ENCODE results near the gene MIGA2.

The MIGA2 gene

GRCh38 chr9:129076640-129077037 lies 40.2 kb downstream of the MIGA2 start:
- H3K9ac ChIP-seq (ENCODE audit: low read length): no peak overlapping the region
- no peak overlapping the region for H3K27ac ChIP-seq (ENCODE audit: low read depth, low read length)
- no peaks in the 10 kb centered on the region for H3K36me3 ChIP-seq (ENCODE audit: control insufficient read depth, insufficient read depth, low read length)
- H3K27me3 ChIP-seq (ENCODE audit: control insufficient read depth, insufficient read depth, low read length): no peaks in the 10 kb centered on the region
- no peak overlapping the region for H3K4me3 ChIP-seq (ENCODE audit: low read depth, low read length)
- peaks cover 11% of the 10 kb centered on the region for H3K4me1 ChIP-seq (ENCODE audit: control insufficient read depth, insufficient read depth, low read length)
- H3K9me3 ChIP-seq (ENCODE audit: control insufficient read depth, insufficient read depth, low read depth, low read length): no peaks in the 10 kb centered on the region

GRCh38 chr9:129077236-129077635 lies 40.8 kb downstream of the MIGA2 start:
- Histone ChIP-seq H3K4me3 (ENCODE audit: low read depth, low read length) (no peak overlapping the region), H3K27me3 (ENCODE audit: control insufficient read depth, insufficient read depth, low read length) (no peaks in the 10 kb centered on the region), H3K27ac (ENCODE audit: low read depth, low read length) (no peak overlapping the region), H3K36me3 (ENCODE audit: control insufficient read depth, insufficient read depth, low read length) (no peaks in the 10 kb centered on the region), H3K4me1 (ENCODE audit: control insufficient read depth, insufficient read depth, low read length) (peaks cover 10% of the 10 kb centered on the region), H3K9me3 (ENCODE audit: control insufficient read depth, insufficient read depth, low read depth, low read length) (no peaks in the 10 kb centered on the region), H3K9ac (ENCODE audit: low read length) (no peak overlapping the region)

- no peak overlapping the region for H3K9ac ChIP-seq (ENCODE audit: low read length)
- no peak overlapping the region for H3K4me3 ChIP-seq (ENCODE audit: low read depth, low read length)
- no peaks in the 10 kb centered on the region for H3K27me3 ChIP-seq (ENCODE audit: control insufficient read depth, insufficient read depth, low read length)
- peaks cover 9% of the 10 kb centered on the region for H3K4me1 ChIP-seq (ENCODE audit: control insufficient read depth, insufficient read depth, low read length)
- no peaks in the 10 kb centered on the region for H3K9me3 ChIP-seq (ENCODE audit: control insufficient read depth, insufficient read depth, low read depth, low read length)
- H3K27ac ChIP-seq (ENCODE audit: low read depth, low read length): no peak overlapping the region
- peaks cover 7% of the 10 kb centered on the region for H3K36me3 ChIP-seq (ENCODE audit: control insufficient read depth, insufficient read depth, low read length)
Measured at GRCh38 chr9:129078691-129079503, 42.5 kb downstream of the MIGA2 start.

GRCh38 chr9:129079829-129080228 lies 43.4 kb downstream of the MIGA2 start:
- Histone ChIP-seq H3K27me3 (ENCODE audit: control insufficient read depth, insufficient read depth, low read length) (no peaks in the 10 kb centered on the region), H3K27ac (ENCODE audit: low read depth, low read length) (no peak overlapping the region), H3K4me3 (ENCODE audit: low read depth, low read length) (peak overlapping the region; percentile 82), H3K9me3 (ENCODE audit: control insufficient read depth, insufficient read depth, low read depth, low read length) (no peaks in the 10 kb centered on the region), H3K36me3 (ENCODE audit: control insufficient read depth, insufficient read depth, low read length) (peaks cover 15% of the 10 kb centered on the region), H3K9ac (ENCODE audit: low read length) (no peak overlapping the region), H3K4me1 (ENCODE audit: control insufficient read depth, insufficient read depth, low read length) (peaks cover 9% of the 10 kb centered on the region)

GRCh38 chr9:129080298-129080600 lies 43.8 kb downstream of the MIGA2 start:
- H3K4me3 ChIP-seq (ENCODE audit: low read depth, low read length): peak overlapping the region; percentile 82
- H3K4me1 ChIP-seq (ENCODE audit: control insufficient read depth, insufficient read depth, low read length): peaks cover 9% of the 10 kb centered on the region
- H3K36me3 ChIP-seq (ENCODE audit: control insufficient read depth, insufficient read depth, low read length): peaks cover 19% of the 10 kb centered on the region
- no peaks in the 10 kb centered on the region for H3K27me3 ChIP-seq (ENCODE audit: control insufficient read depth, insufficient read depth, low read length)
- no peak overlapping the region for H3K9ac ChIP-seq (ENCODE audit: low read length)
- H3K27ac ChIP-seq (ENCODE audit: low read depth, low read length): no peak overlapping the region
- no peaks in the 10 kb centered on the region for H3K9me3 ChIP-seq (ENCODE audit: control insufficient read depth, insufficient read depth, low read depth, low read length)

- Histone ChIP-seq H3K4me1 (ENCODE audit: control insufficient read depth, insufficient read depth, low read length) (peaks cover 9% of the 10 kb centered on the region), H3K4me3 (ENCODE audit: low read depth, low read length) (peak within 1 kb of the TSS; percentile 82), H3K27me3 (ENCODE audit: control insufficient read depth, insufficient read depth, low read length) (no peaks in the 10 kb centered on the region), H3K9me3 (ENCODE audit: control insufficient read depth, insufficient read depth, low read depth, low read length) (no peaks in the 10 kb centered on the region), H3K9ac (ENCODE audit: low read length) (peak within 1 kb of the TSS; percentile 80), H3K36me3 (ENCODE audit: control insufficient read depth, insufficient read depth, low read length) (peaks cover 24% of the 10 kb centered on the region), H3K27ac (ENCODE audit: low read depth, low read length) (peak within 1 kb of the TSS; percentile 81)
Measured at GRCh38 chr9:129080601-129081387, 44.4 kb downstream of the MIGA2 start, which contains the start of gene DOLPP1. DOLPP1 (plus strand) TSS chr9:129081111; CDS start chr9:129081132, 21 bp downstream.

- no peaks in the 10 kb centered on the region for H3K27me3 ChIP-seq (ENCODE audit: control insufficient read depth, insufficient read depth, low read length)
- peaks cover 9% of the 10 kb centered on the region for H3K4me1 ChIP-seq (ENCODE audit: control insufficient read depth, insufficient read depth, low read length)
- H3K9me3 ChIP-seq (ENCODE audit: control insufficient read depth, insufficient read depth, low read depth, low read length): no peaks in the 10 kb centered on the region
- peak overlapping the region; percentile 82 for H3K4me3 ChIP-seq (ENCODE audit: low read depth, low read length)
- peak overlapping the region; percentile 80 for H3K9ac ChIP-seq (ENCODE audit: low read length)
- H3K27ac ChIP-seq (ENCODE audit: low read depth, low read length): peak overlapping the region; percentile 81
- H3K36me3 ChIP-seq (ENCODE audit: control insufficient read depth, insufficient read depth, low read length): peaks cover 31% of the 10 kb centered on the region
Measured at GRCh38 chr9:129081388-129081904, 45.0 kb downstream of the MIGA2 start.

GRCh38 chr9:129084087-129084486 lies 47.7 kb downstream of the MIGA2 start:
- Histone ChIP-seq H3K9ac (ENCODE audit: low read length) (no peak overlapping the region), H3K27me3 (ENCODE audit: control insufficient read depth, insufficient read depth, low read length) (no peaks in the 10 kb centered on the region), H3K4me3 (ENCODE audit: low read depth, low read length) (no peak overlapping the region), H3K27ac (ENCODE audit: low read depth, low read length) (no peak overlapping the region), H3K4me1 (ENCODE audit: control insufficient read depth, insufficient read depth, low read length) (peaks cover 9% of the 10 kb centered on the region), H3K36me3 (ENCODE audit: control insufficient read depth, insufficient read depth, low read length) (peaks cover 52% of the 10 kb centered on the region), H3K9me3 (ENCODE audit: control insufficient read depth, insufficient read depth, low read depth, low read length) (no peaks in the 10 kb centered on the region)

- H3K4me3 ChIP-seq (ENCODE audit: low read depth, low read length): no peak overlapping the region
- H3K27ac ChIP-seq (ENCODE audit: low read depth, low read length): no peak overlapping the region
- H3K9me3 ChIP-seq (ENCODE audit: control insufficient read depth, insufficient read depth, low read depth, low read length): no peaks in the 10 kb centered on the region
- H3K27me3 ChIP-seq (ENCODE audit: control insufficient read depth, insufficient read depth, low read length): no peaks in the 10 kb centered on the region
- H3K9ac ChIP-seq (ENCODE audit: low read length): no peak overlapping the region
- H3K36me3 ChIP-seq (ENCODE audit: control insufficient read depth, insufficient read depth, low read length): peaks cover 57% of the 10 kb centered on the region
- H3K4me1 ChIP-seq (ENCODE audit: control insufficient read depth, insufficient read depth, low read length): no peaks in the 10 kb centered on the region
Measured at GRCh38 chr9:129089246-129089645, 52.8 kb downstream of the MIGA2 start.

GRCh38 chr9:129093602-129094386 lies 57.4 kb downstream of the MIGA2 start:
- Histone ChIP-seq H3K36me3 (ENCODE audit: control insufficient read depth, insufficient read depth, low read length) (peaks cover 21% of the 10 kb centered on the region), H3K9me3 (ENCODE audit: control insufficient read depth, insufficient read depth, low read depth, low read length) (no peaks in the 10 kb centered on the region), H3K27me3 (ENCODE audit: control insufficient read depth, insufficient read depth, low read length) (no peaks in the 10 kb centered on the region), H3K4me1 (ENCODE audit: control insufficient read depth, insufficient read depth, low read length) (no peaks in the 10 kb centered on the region), H3K9ac (ENCODE audit: low read length) (peak overlapping the region; percentile 15), H3K27ac (ENCODE audit: low read depth, low read length) (no peak overlapping the region), H3K4me3 (ENCODE audit: low read depth, low read length) (no peak overlapping the region)

Data from HUES6 (cell line).